Measurements from ENCODE around the gene DUXB. TPM values are rescaled to one million over a fixed set of nuclear protein-coding genes. Genes with fewer than 3 reads are reported as not detected.

Gene DUXB
- total and polyA plus RNA-seq, 2 of the 13 experiments (the other 11 are each of a cell fraction or from before 2014, with no cell fraction given) = not detected

DNA sequence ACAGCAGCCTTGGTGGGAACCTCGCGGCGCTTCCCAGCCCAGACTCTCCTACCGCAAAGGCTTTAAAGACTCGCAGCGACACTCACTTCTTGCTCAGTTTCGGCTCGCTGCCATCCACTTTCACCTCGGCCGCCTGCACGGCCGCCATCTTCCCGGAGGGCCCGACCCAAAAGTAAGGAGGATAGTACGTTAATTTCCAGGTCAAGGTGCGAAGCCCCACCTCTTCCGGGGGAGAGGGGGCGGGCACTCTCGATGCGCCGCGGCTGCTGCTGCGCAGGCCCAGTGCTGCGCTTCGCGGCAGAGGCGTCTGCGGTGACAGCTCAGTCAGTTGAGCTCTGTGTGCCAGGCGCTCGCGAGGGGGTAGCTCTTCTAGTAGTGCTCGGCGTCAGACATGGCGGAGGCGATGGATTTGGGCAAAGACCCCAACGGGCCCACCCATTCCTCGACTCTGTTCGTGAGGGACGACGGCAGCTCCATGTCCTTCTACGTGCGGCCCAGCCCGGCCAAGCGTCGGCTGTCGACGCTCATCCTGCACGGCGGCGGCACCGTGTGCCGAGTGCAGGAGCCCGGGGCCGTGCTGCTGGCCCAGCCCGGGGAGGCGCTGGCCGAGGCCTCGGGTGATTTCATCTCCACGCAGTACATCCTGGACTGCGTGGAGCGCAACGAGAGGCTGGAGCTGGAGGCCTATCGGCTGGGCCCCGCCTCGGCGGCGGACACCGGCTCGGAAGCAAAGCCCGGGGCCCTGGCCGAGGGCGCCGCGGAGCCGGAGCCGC, 53.6 kb downstream of the DUXB start, which contains the start of the genes KARS1 and TERF2IP (continued):
- TF ChIP-seq FLYWCH1 (CRISPR knock-in tag; IDR thresholded peaks at IDR 0.05) (peak; percentile 71; the same call in 1 of the 2 replicates), PRMT3 (CRISPR knock-in tag; IDR thresholded peaks at IDR 0.05; ENCODE audit: borderline replicate concordance, low read depth) (peak; percentile 83; the same call in 1 of the 2 replicates), ZNF44 (CRISPR knock-in tag; IDR thresholded peaks at IDR 0.05) (peak; percentile 67; the same call in 1 of the 2 replicates), GFI1 (CRISPR knock-in tag; IDR thresholded peaks at IDR 0.05; ENCODE audit: borderline replicate concordance) (peak; percentile 64), ZNF136 (CRISPR knock-in tag; IDR thresholded peaks at IDR 0.05; ENCODE audit: low read depth) (peak; percentile 69; the same call in 1 of the 2 replicates), ZNF383 (CRISPR knock-in tag; IDR thresholded peaks at IDR 0.05; ENCODE audit: borderline replicate concordance) (no peak), ARHGAP35 (CRISPR knock-in tag; IDR thresholded peaks at IDR 0.05; ENCODE audit: borderline replicate concordance) (peak; percentile 92), ZNF790 (CRISPR knock-in tag; IDR thresholded peaks at IDR 0.05; ENCODE audit: borderline replicate concordance) (peak; percentile 87; the same call in 1 of the 2 replicates), ZKSCAN5 (CRISPR knock-in tag; IDR thresholded peaks at IDR 0.05) (no peak), ZNF101 (CRISPR knock-in tag; IDR thresholded peaks at IDR 0.05; ENCODE audit: borderline replicate concordance, low read depth) (no peak), NR2F1 (CRISPR knock-in tag; IDR thresholded peaks at IDR 0.05) (0 out of 4 replicates have a peak, but pooled peaks of 1 of the 2 experiments have one; percentile 6), SRY (CRISPR knock-in tag; IDR thresholded peaks at IDR 0.05) (peak; percentile 78), ZNF441 (CRISPR knock-in tag; IDR thresholded peaks at IDR 0.05; ENCODE audit: borderline replicate concordance) (peak; percentile 71), SMAD1 (CRISPR knock-in tag; IDR thresholded peaks at IDR 0.05; ENCODE audit: borderline replicate concordance, low read depth) (peak; percentile 11; the same call in 1 of the 2 replicates), ETV5 (CRISPR knock-in tag; IDR thresholded peaks at IDR 0.05; ENCODE audit: borderline replicate concordance) (peak; percentile 70; the same call in 1 of the 2 replicates)
- TF ChIP-seq, protein P1, sequence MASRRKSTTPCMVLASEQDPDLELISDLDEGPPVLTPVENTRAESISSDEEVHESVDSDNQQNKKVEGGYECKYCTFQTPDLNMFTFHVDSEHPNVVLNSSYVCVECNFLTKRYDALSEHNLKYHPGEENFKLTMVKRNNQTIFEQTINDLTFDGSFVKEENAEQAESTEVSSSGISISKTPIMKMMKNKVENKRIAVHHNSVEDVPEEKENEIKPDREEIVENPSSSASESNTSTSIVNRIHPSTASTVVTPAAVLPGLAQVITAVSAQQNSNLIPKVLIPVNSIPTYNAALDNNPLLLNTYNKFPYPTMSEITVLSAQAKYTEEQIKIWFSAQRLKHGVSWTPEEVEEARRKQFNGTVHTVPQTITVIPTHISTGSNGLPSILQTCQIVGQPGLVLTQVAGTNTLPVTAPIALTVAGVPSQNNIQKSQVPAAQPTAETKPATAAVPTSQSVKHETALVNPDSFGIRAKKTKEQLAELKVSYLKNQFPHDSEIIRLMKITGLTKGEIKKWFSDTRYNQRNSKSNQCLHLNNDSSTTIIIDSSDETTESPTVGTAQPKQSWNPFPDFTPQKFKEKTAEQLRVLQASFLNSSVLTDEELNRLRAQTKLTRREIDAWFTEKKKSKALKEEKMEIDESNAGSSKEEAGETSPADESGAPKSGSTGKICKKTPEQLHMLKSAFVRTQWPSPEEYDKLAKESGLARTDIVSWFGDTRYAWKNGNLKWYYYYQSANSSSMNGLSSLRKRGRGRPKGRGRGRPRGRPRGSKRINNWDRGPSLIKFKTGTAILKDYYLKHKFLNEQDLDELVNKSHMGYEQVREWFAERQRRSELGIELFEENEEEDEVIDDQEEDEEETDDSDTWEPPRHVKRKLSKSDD (CRISPR knock-in tag; IDR thresholded peaks at IDR 0.05; ENCODE audit: low read depth) = peak; percentile 29
